ENCODE measurements around the gene C5orf63. TPM values are rescaled to one million over a fixed set of nuclear protein-coding genes. Genes with fewer than 3 reads are reported as not detected.

C5orf63 gene
- total and polyA plus RNA-seq, 10 of the 15 experiments (the other 5 are each of a cell fraction or from before 2014, with no cell fraction given), result 8.7 to 54.3 (median 11.9) TPM

- SMC1A ChIA-PET (ENCODE audit: uncharacterized antibody, unreplicated experiment), result interaction anchor here (1.4 to 4.5 kb wide), 2 partner anchors 10 to 24 kb away, joined by 6 to 29 read pairs; no protein-coding TSS in a partner anchor
- no TSS peak for BruUV-seq (replicated peaks)
- POLR2A ChIA-PET, result no interaction called here
- Histone ChIP-seq H3K4me2 (ENCODE audit: control insufficient read depth, insufficient read depth) (no peak overlapping the region), H3K79me2 (ENCODE audit: control insufficient read depth, insufficient read depth, low read length) (no peaks in the 10 kb centered on the region), H3K4me1 (ENCODE audit: control insufficient read depth, insufficient read depth, low read length) (peaks cover 5% of the 10 kb centered on the region), H4K20me1 (ENCODE audit: control insufficient read depth, insufficient read depth) (no peaks in the 10 kb centered on the region), H3K27ac (ENCODE audit: control insufficient read depth, insufficient read depth) (no peak overlapping the region), H3K9me3 (replicated peaks; ENCODE audit: control insufficient read depth, insufficient read depth, low read length) (no peaks in the 10 kb centered on the region; the same call in 2 of the 3 replicates), H3K36me3 (ENCODE audit: control insufficient read depth in 2 of 2, insufficient read depth in 2 of 2, low read length in 1 of 2) (no peaks in the 10 kb centered on the region; a peak in 2 of 4 replicates), H2AFZ (ENCODE audit: control insufficient read depth, low read depth, low read length) (no peak overlapping the region), H3K4me3 (no peak overlapping the region), H3K9ac (ENCODE audit: control insufficient read depth, insufficient read depth, low read length) (no peak overlapping the region), H3K27me3 (replicated peaks in 1 of 2; ENCODE audit: control insufficient read depth in 2 of 2, insufficient read depth in 2 of 2, low read length in 1 of 2) (no peaks in the 10 kb centered on the region)
- FAIRE-seq (no peak), DNase-seq (ENCODE audit: low read depth, low spot score) (no peak), ATAC-seq (no peak)
- CTCF ChIA-PET, result no interaction called here
- RAD21 ChIA-PET (ENCODE audit: unreplicated experiment), result no interaction called here
- intact Hi-C loops (cut with micrococcal nuclease; ENCODE audit: unreplicated experiment) (no loop called here), in situ Hi-C loops (cut with MboI) (no loop called here)
- no peak for TF ChIP-seq TCF3 (IDR thresholded peaks at IDR 0.05; ENCODE audit: borderline replicate concordance, insufficient read depth, low read depth, low read length)
- no peak for TF ChIP-seq HDAC2 (IDR thresholded peaks at IDR 0.05)
- no peak for TF ChIP-seq SREBF2 (IDR thresholded peaks at IDR 0.05; ENCODE audit: low read length)
- no peak for TF ChIP-seq BCL11A (IDR thresholded peaks at IDR 0.05; ENCODE audit: low read depth, low read length)
- TF ChIP-seq RELB (IDR thresholded peaks at IDR 0.05; ENCODE audit: low read depth), result no peak
- no peak for TF ChIP-seq POLR2AphosphoS2 (IDR thresholded peaks at IDR 0.05; ENCODE audit: low read depth, low read length)
- TF ChIP-seq CTCF (IDR thresholded peaks at IDR 0.05 in 2 of 3, conservative IDR thresholded peaks at IDR 0.05 in 1 of 3; ENCODE audit: control insufficient read depth in 2 of 3, extremely low read depth in 1 of 3, insufficient read depth in 1 of 3, low read depth in 3 of 3, low read length in 3 of 3), result no peak
- TF ChIP-seq MXI1 (IDR thresholded peaks at IDR 0.05; ENCODE audit: low read depth, low read length), result no peak
- WGBS (ENCODE audit: insufficient coverage, insufficient replicate concordance, low lambda C conversion rate, missing lambda C conversion rate), result 95% methylated on average over 4 of the region's 4 CpGs
Measured at GRCh38 chr5:127001621-127002296, 71.5 kb downstream of the C5orf63 start.

Other genes with a start within 250 kb of the C5orf63 start
- 13.4 and 16.9 TPM in 2 replicates for gene MARCHF3, start 42.9 kb downstream of the C5orf63 start, total RNA-seq (2014; rRNA removed)
- 9.5 and 10.2 TPM in 2 replicates for gene MARCHF3, start 42.9 kb downstream of the C5orf63 start, total RNA-seq (2014; rRNA removed; fragmentation: Illumina TruSeq; extraction: Trizol)
- 12.3 and 14.5 TPM in 2 replicates for gene MARCHF3, start 42.9 kb downstream of the C5orf63 start, total RNA-seq (2021)
- gene MARCHF3, start 42.9 kb downstream of the C5orf63 start, polyA plus RNA-seq (2011; rRNA removed), result 24.1 and 24.7 TPM in 2 replicates
- 8.5 and 11.1 TPM in 2 replicates for gene MARCHF3, start 42.9 kb downstream of the C5orf63 start, polyA plus RNA-seq (2014; fragmentation: Illumina TruSeq; extraction: Trizol)
- 1 to 10 TPM; 3.6 to 6.4 TPM for gene MARCHF3, start 42.9 kb downstream of the C5orf63 start, polyA plus RNA-seq (2014; fragmentation: Nextera tagmentation; extraction: Ambion mirVana)
- gene MARCHF3, start 42.9 kb downstream of the C5orf63 start, polyA plus RNA-seq (2014; rRNA removed), result 5.7 and 7.9 TPM in 2 replicates
- gene MARCHF3, start 42.9 kb downstream of the C5orf63 start, polyA plus RNA-seq (2016; fragmentation: Nextera tagmentation; extraction: Ambion mirVana), result 10 to 100 TPM; 15.4 to 17.4 TPM
- 0.06 and 0.11 TPM in 2 replicates for gene MEGF10, start 217.3 kb upstream of the C5orf63 start, total RNA-seq (2014; rRNA removed)
- gene MEGF10, start 217.3 kb upstream of the C5orf63 start, total RNA-seq (2014; rRNA removed; fragmentation: Illumina TruSeq; extraction: Trizol), result 0.69 TPM in 1 of 2 replicates, not detected in the other
- 0.05 and 0.13 TPM in 2 replicates for gene MEGF10, start 217.3 kb upstream of the C5orf63 start, total RNA-seq (2021)
- not detected in 2 replicates for gene MEGF10, start 217.3 kb upstream of the C5orf63 start, polyA plus RNA-seq (2011; rRNA removed)
- gene MEGF10, start 217.3 kb upstream of the C5orf63 start, polyA plus RNA-seq (2014; fragmentation: Illumina TruSeq; extraction: Trizol), result 0.04 TPM in 1 of 2 replicates, not detected in the other
- gene MEGF10, start 217.3 kb upstream of the C5orf63 start, polyA plus RNA-seq (2014; fragmentation: Nextera tagmentation; extraction: Ambion mirVana), result not detected
- gene MEGF10, start 217.3 kb upstream of the C5orf63 start, polyA plus RNA-seq (2014; rRNA removed), result 0.03 TPM in 1 of 2 replicates, not detected in the other
- gene MEGF10, start 217.3 kb upstream of the C5orf63 start, polyA plus RNA-seq (2016; fragmentation: Nextera tagmentation; extraction: Ambion mirVana), result under 1 TPM in 1 of 2 experiments, not detected in 1; 0.21 TPM

Measured in GM12878 (cell line).